Lower leg skin (tissue), 4 donors: Measurements from ENCODE around the gene NFATC2. TPM values are rescaled to one million over a fixed set of nuclear protein-coding genes. Genes with fewer than 3 reads are reported as not detected.
A peak's percentile ranks its signal among the peaks of the same experiment; 100 is the strongest.
"Not testable (repeated sequence)": the region's sequence is repeated elsewhere in the genome, so short reads cannot be mapped to it uniquely, and the experiment has no call there.

ENCODE experiments used
- DNase-seq, 2 donors: peaks; one replicate each; pipeline ENCODE4 v3.0.0-alpha.2; 2019; ENCODE audit warnings: low spot score in 2 of 2
- H3K4me3 ChIP-seq: fragments of 200-600 bp; sonication (generic); 2 replicates; pipeline ENCODE4 v1.5.1; 2017; ENCODE audit warnings: mild to moderate bottlenecking, low read depth; ENCODE audit not compliant: poor library complexity, severe bottlenecking
- POLR2A ChIP-seq, 2 donors: fragments of 450-650 bp; IDR thresholded peaks; one replicate each; pipeline ENCODE4 v1.6.1; 2016 to 2017; ENCODE audit warnings: antibody characterized with exemption in 2 of 2, mild to moderate bottlenecking in 1 of 2, moderate library complexity in 1 of 2
- WGBS, 2 donors: methylation state at CpG; one replicate each; pipeline ENCODE4 v1.1.5; 2018; 5-methylcytosine and 5-hydroxymethylcytosine counted together
- intact Hi-C: fragments of 100-400 bp; cut with DNase I; formaldehyde crosslinking; loops from one replicate; pipeline ENCODE4 v1.15.0; 2023; ENCODE audit warnings: low total_unique reads
- total RNA-seq, 4 donors: library from RNA; depleted of rRNA; stranded (reverse); fragments of >200 nt; gene quantifications; one replicate each; pipeline ENCODE4 v1.1.0, GENCODE V29; 2016
- TF ChIP-seq, protein P1 (sequence below), 3 donors: fragments of 450-650 bp; IDR thresholded peaks; one replicate each; pipeline ENCODE4 v1.5.1; 2016; ENCODE audit warnings: antibody characterized with exemption in 3 of 3, mild to moderate bottlenecking in 3 of 3, moderate library complexity in 2 of 3

The NFATC2 gene
- total RNA-seq, 4 donors from 2014 or later: 4.0 to 10.4 (median 5.1) TPM

GRCh38 chr20:51573576-51574243, 31.2 kb upstream of the NFATC2 start:
- TF ChIP-seq, protein P1, sequence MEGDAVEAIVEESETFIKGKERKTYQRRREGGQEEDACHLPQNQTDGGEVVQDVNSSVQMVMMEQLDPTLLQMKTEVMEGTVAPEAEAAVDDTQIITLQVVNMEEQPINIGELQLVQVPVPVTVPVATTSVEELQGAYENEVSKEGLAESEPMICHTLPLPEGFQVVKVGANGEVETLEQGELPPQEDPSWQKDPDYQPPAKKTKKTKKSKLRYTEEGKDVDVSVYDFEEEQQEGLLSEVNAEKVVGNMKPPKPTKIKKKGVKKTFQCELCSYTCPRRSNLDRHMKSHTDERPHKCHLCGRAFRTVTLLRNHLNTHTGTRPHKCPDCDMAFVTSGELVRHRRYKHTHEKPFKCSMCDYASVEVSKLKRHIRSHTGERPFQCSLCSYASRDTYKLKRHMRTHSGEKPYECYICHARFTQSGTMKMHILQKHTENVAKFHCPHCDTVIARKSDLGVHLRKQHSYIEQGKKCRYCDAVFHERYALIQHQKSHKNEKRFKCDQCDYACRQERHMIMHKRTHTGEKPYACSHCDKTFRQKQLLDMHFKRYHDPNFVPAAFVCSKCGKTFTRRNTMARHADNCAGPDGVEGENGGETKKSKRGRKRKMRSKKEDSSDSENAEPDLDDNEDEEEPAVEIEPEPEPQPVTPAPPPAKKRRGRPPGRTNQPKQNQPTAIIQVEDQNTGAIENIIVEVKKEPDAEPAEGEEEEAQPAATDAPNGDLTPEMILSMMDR (IDR thresholded peaks at IDR 0.05): no peak
- TF ChIP-seq POLR2A (IDR thresholded peaks at IDR 0.05): no peak
- DNase-seq: peak in 1 of 2 donors; percentile 72
- no peak overlapping the region for H3K4me3 ChIP-seq
- intact Hi-C loops: no loop called here
- WGBS, 2 donors: 23 to 51% methylated on average over 8 of the region's 8 CpGs

- TF ChIP-seq POLR2A (IDR thresholded peaks at IDR 0.05): no peak
- intact Hi-C loops: no loop called here
- 80 to 98% methylated on average over 4 of the region's 4 CpGs for WGBS, 2 donors
- no peak overlapping the region for H3K4me3 ChIP-seq
- DNase-seq: no peak
Measured at GRCh38 chr20:51571460-51571794, 28.9 kb upstream of the NFATC2 start.

DNA sequence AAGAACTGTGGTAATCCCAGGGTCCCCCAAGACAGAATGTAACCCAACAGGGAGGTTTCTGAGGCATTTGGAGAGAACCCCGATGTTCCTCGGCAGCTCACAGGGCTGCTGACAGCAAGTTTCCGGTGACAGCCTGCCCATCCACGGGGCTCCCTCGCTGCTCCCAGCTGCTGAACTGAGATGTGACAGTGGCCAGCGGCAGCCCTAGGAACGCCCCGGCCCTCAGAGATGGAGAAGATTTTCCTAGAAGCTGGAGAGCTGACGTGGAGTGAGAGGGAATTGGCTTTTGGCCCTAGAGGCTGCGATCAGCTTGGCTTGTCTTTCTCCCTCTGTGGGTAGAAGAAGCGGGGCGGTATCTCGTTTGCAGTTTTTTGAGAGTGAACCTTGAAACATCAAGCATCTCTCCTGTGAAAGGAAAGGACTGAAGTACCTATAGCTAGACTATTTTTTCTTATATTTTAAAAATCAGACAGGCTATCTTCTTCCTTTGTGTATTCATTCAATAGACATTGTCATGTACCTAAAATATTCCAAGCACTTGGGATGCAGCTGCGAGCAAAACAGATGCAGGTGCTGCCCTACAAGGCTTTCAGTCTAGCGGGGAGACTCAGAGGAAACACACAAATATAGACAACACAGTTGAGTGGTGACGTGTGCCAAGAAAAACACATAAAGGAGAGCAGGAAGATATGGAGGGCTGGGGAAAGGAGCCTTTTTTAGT, 28.4 kb upstream of the NFATC2 start:
- TF ChIP-seq, protein P1 (IDR thresholded peaks at IDR 0.05): no peak
- TF ChIP-seq POLR2A (IDR thresholded peaks at IDR 0.05): no peak
- intact Hi-C loops: no loop called here
- no peak overlapping the region for H3K4me3 ChIP-seq
- peak; percentile 43 to 90 for DNase-seq
- WGBS, 2 donors: 39 to 43% methylated on average over 16 of the region's 16 CpGs

DNA sequence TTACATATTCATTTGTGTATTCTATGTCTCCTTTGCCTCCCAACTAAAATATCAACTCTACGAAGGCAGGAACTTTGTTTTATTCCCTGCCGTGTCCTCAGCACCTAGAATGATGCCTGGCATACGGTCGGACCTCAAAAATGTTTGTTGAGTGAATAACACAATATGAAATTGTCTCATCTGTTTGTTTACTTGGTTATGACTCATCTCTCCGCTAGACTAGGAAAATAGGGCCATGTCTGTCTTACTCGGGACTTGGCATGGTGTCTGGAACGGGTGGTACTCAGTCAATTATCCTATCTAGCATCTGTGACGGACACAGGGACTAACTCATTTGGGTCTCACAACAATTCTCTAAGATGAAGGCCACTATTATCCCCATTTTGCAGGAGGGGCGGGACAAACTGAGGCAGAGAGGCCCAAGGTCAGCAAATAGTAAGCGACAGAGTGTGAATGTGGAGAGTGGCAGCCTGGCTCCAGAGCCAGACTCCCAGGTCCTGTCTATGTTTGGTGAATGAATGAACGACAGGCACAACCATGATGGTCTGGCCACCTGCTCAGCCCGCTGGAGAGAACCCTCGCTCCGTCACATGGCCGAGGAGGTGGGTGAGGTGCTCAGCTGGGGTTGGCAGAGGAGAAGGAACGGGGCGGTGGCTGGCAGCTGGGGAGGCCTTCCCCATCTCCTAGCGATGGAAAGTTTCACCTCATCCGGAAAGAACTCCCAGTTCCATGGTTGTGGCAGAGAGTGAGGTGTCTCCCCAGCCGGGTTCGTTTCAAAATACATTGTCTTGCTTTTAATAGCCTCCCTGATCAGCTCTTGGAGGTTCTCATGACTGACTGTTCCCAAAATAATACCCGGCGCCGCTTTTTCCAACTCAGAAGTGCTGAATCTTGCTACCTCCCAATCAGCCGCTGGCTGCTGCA, 27.6 kb upstream of the NFATC2 start:
- 56% methylated on average over 25 of the region's 25 CpGs for WGBS, 2 donors
- intact Hi-C loops: no loop called here
- H3K4me3 ChIP-seq: no peak overlapping the region
- peak in 1 of 2 donors; percentile 38 for DNase-seq
- TF ChIP-seq, protein P1 (IDR thresholded peaks at IDR 0.05): no peak
- no peak for TF ChIP-seq POLR2A (IDR thresholded peaks at IDR 0.05)

GRCh38 chr20:51568533-51568932, 26.0 kb upstream of the NFATC2 start:
- DNase-seq, intact Hi-C loops, H3K4me3 ChIP-seq: not testable (repeated sequence)
- 88 to 91% methylated on average over 3 of the region's 3 CpGs for WGBS, 2 donors

- intact Hi-C loops: no loop called here
- TF ChIP-seq POLR2A (IDR thresholded peaks at IDR 0.05): no peak
- TF ChIP-seq, protein P1 (IDR thresholded peaks at IDR 0.05): no peak
- 72 to 92% methylated on average over 5 of the region's 5 CpGs for WGBS, 2 donors
Measured at GRCh38 chr20:51567622-51568021, 25.1 kb upstream of the NFATC2 start.

More at GRCh38 chr20:51567622-51568021, 25.1 kb upstream of the NFATC2 start:
- no peak for DNase-seq
- no peak overlapping the region for H3K4me3 ChIP-seq
